Measurements from ENCODE around the gene KCNG3.

KCNG3 gene

GRCh38 chr2:42486145-42486906, 7.5 kb downstream of the KCNG3 start:
- DNase-seq: no peak

- DNase-seq: no peak
Measured at GRCh38 chr2:42480402-42480801, 13.4 kb downstream of the KCNG3 start.

- no peak for DNase-seq
Measured at GRCh38 chr2:42474765-42475454, 18.9 kb downstream of the KCNG3 start.

GRCh38 chr2:42470706-42471105, 23.1 kb downstream of the KCNG3 start:
- no peak for DNase-seq

GRCh38 chr2:42464631-42465030, 29.2 kb downstream of the KCNG3 start:
- DNase-seq: no peak

GRCh38 chr2:42463570-42463969, 30.2 kb downstream of the KCNG3 start:
- no peak for DNase-seq

GRCh38 chr2:42459296-42459695, 34.5 kb downstream of the KCNG3 start:
- DNase-seq: no peak

GRCh38 chr2:42458396-42458795, 35.4 kb downstream of the KCNG3 start:
- no peak for DNase-seq

GRCh38 chr2:42457011-42457410, 36.8 kb downstream of the KCNG3 start:
- no peak for DNase-seq

- DNase-seq: no peak
Measured at GRCh38 chr2:42456126-42456839, 37.5 kb downstream of the KCNG3 start.

- DNase-seq: no peak
Measured at GRCh38 chr2:42452545-42452944, 41.2 kb downstream of the KCNG3 start.

GRCh38 chr2:42450136-42450535, 43.6 kb downstream of the KCNG3 start:
- DNase-seq: peak; percentile 5

- DNase-seq: no peak
Measured at GRCh38 chr2:42449163-42450087, 44.4 kb downstream of the KCNG3 start.

GRCh38 chr2:42448163-42448562, 45.6 kb downstream of the KCNG3 start:
- no peak for DNase-seq

- no peak for DNase-seq
Measured at GRCh38 chr2:42446503-42447271, 47.1 kb downstream of the KCNG3 start.

GRCh38 chr2:42443718-42444399, 49.9 kb downstream of the KCNG3 start:
- DNase-seq: no peak

- no peak for DNase-seq
Measured at GRCh38 chr2:42442774-42443173, 51.0 kb downstream of the KCNG3 start.

GRCh38 chr2:42438685-42439084, 55.1 kb downstream of the KCNG3 start:
- DNase-seq: no peak

GRCh38 chr2:42436370-42436769, 57.4 kb downstream of the KCNG3 start:
- DNase-seq: no peak

- DNase-seq: no peak
Measured at GRCh38 chr2:42435628-42436027, 58.2 kb downstream of the KCNG3 start.

- no peak for DNase-seq
Measured at GRCh38 chr2:42430188-42430587, 63.6 kb downstream of the KCNG3 start.

Data from fibroblast of skin of scalp (primary cell).